Measurements from ENCODE around the gene PROZ. TPM values are rescaled to one million over a fixed set of nuclear protein-coding genes. Genes with fewer than 3 reads are reported as not detected.
A peak's percentile ranks its signal among the peaks of the same experiment; 100 is the strongest.

The PROZ gene
- polyA plus RNA-seq, 6 donors from 2014 or later: 0.17 TPM; not detected in 5

DNA sequence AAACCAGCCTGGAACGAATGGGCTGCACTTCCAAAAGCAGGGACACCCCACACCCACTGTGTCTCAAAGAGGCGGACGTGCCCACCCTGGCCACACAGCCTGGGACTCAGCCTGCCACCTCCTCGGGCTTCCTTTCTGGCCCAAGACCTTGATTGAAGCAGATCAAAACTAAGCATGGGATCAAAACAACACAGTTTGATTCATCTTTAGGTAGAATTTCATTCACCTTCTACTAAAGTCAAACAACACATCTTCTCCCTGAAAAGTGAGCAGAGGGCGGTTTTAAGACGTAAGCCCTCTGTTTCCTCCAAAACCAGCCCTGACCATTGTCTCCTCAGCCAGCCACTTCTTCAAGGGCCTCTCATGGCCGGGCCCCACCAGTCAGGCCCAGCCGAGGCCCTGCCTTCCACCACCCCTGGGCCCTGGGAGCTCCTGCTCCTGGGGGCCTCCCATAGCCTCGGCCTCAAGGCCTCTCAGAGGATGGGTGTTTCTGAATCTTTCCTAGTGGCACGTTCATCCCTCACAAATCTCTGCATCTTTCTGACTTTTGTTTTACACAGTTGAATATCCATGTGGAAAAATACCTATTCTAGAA is 42.1 kb upstream of the PROZ start:
- Mint-ChIP-seq H3K9me3 (peaks cover 0 to 2% (median 0%) of the 10 kb centered on the region in 7 donors), H3K4me1 (no peaks in the 10 kb centered on the region), H3K27me3 (peaks cover 5 to 16% (median 15%) of the 10 kb centered on the region in 3 donors), H3K27ac (no peak overlapping the region), H3K36me3 (no peaks in the 10 kb centered on the region), H3K4me3 (no peak overlapping the region)
- DNase-seq: no peak
- no peak for ATAC-seq (ENCODE audit: low read depth in 2 of 2)

DNA sequence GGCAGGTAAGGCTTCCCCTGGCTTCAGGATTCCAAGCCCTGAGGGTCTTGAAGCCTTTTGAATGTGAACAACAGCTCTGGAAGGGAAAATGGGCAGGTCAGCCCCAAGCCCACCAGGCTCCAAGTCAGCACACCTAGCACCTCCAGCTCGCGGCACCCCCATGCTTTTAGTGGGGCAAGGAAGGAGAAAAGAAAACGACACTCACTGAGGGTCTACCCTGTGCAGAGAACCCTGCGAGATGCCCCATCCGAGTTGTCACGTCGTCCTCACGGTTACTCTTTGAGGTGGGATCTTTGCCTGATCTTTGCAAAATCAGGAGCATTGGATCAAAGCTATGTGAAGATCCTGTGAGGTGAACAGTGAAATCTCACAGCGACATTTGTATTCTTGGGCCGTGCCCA is 41.6 kb upstream of the PROZ start:
- DNase-seq: no peak
- peaks cover 5 to 16% (median 15%) of the 10 kb centered on the region in 3 donors for H3K27me3 Mint-ChIP-seq
- H3K36me3 Mint-ChIP-seq: no peaks in the 10 kb centered on the region
- ATAC-seq (ENCODE audit: low read depth in 2 of 2): no peak
- H3K27ac Mint-ChIP-seq: no peak overlapping the region
- H3K9me3 Mint-ChIP-seq: peaks cover 0 to 2% (median 0%) of the 10 kb centered on the region in 7 donors
- H3K4me3 Mint-ChIP-seq: no peak overlapping the region
- no peaks in the 10 kb centered on the region for H3K4me1 Mint-ChIP-seq

DNA sequence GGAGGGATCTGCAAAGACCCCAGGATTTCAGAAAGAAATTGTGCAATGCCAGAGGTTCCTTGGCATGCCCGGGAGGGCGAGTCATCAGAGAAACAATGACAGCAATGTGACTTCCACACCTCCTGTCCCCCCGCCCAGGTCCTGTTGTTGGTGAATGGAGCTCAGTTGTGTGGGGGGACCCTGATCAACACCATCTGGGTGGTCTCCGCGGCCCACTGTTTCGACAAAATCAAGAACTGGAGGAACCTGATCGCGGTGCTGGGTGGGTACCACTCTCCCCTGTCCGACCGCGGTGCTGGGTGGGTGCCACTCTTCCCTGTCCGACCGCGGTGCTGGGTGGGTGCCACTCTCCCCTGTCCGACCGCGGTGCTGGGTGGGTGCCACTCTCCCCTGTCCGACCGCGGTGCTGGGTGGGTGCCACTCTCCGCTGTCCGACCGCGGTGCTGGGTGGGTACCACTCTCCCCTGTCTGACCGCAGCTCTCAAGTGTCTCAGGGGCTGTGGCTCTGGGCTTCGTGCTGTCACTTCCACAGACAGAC is 41.0 kb upstream of the PROZ start:
- Mint-ChIP-seq H3K9me3 (peaks cover 0 to 2% (median 0%) of the 10 kb centered on the region in 7 donors), H3K27ac (no peak overlapping the region), H3K4me1 (no peaks in the 10 kb centered on the region), H3K36me3 (no peaks in the 10 kb centered on the region), H3K4me3 (no peak overlapping the region), H3K27me3 (peaks cover 5 to 16% (median 15%) of the 10 kb centered on the region in 3 donors)
- no peak for DNase-seq
- ATAC-seq (ENCODE audit: low read depth in 2 of 2): no peak

DNA sequence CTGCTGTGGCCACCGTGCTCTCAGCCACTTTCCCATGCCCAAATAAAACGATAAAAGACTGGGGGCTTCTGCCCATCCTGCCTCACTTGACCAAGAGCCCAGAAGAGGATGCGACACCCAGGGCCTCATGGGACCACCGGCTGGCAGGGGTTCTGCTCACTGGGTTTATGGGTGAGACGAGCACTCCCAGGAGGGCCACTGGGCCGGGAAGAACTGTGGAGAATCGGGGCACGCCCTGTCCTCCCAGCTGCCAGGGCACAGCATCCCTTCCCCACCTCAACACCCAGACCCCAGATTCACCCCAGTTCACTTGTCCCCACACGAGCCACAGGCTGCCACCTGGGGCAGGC is 40.6 kb upstream of the PROZ start:
- Mint-ChIP-seq H3K36me3 (no peaks in the 10 kb centered on the region), H3K9me3 (peaks cover 0 to 2% (median 0%) of the 10 kb centered on the region in 7 donors), H3K27me3 (peaks cover 8 to 18% (median 16%) of the 10 kb centered on the region in 3 donors), H3K4me1 (no peaks in the 10 kb centered on the region), H3K27ac (no peak overlapping the region), H3K4me3 (no peak overlapping the region)
- DNase-seq (no peak), ATAC-seq (ENCODE audit: low read depth in 2 of 2) (no peak)

DNA sequence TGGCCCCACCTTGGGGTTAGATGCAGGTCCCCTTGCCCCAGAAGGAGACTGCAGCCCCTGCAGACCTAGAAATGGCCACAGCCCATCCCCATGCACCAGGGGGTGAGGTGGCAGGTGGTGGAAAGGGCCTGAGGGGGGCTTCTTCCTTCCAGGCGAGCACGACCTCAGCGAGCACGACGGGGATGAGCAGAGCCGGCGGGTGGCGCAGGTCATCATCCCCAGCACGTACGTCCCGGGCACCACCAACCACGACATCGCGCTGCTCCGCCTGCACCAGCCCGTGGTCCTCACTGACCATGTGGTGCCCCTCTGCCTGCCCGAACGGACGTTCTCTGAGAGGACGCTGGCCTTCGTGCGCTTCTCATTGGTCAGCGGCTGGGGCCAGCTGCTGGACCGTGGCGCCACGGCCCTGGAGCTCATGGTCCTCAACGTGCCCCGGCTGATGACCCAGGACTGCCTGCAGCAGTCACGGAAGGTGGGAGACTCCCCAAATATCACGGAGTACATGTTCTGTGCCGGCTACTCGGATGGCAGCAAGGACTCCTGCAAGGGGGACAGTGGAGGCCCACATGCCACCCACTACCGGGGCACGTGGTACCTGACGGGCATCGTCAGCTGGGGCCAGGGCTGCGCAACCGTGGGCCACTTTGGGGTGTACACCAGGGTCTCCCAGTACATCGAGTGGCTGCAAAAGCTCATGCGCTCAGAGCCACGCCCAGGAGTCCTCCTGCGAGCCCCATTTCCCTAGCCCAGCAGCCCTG is 40.0 kb upstream of the PROZ start:
- DNase-seq: no peak
- no peak for ATAC-seq (ENCODE audit: low read depth in 2 of 2)
- no peaks in the 10 kb centered on the region for H3K36me3 Mint-ChIP-seq
- peak overlapping the region in 1 of 8 donors; percentile 9 for H3K4me3 Mint-ChIP-seq
- no peaks in the 10 kb centered on the region for H3K4me1 Mint-ChIP-seq
- no peak overlapping the region for H3K27ac Mint-ChIP-seq
- peaks cover 0 to 2% (median 0%) of the 10 kb centered on the region in 7 donors for H3K9me3 Mint-ChIP-seq
- peaks cover 14 to 22% (median 16%) of the 10 kb centered on the region in 3 donors for H3K27me3 Mint-ChIP-seq

DNA sequence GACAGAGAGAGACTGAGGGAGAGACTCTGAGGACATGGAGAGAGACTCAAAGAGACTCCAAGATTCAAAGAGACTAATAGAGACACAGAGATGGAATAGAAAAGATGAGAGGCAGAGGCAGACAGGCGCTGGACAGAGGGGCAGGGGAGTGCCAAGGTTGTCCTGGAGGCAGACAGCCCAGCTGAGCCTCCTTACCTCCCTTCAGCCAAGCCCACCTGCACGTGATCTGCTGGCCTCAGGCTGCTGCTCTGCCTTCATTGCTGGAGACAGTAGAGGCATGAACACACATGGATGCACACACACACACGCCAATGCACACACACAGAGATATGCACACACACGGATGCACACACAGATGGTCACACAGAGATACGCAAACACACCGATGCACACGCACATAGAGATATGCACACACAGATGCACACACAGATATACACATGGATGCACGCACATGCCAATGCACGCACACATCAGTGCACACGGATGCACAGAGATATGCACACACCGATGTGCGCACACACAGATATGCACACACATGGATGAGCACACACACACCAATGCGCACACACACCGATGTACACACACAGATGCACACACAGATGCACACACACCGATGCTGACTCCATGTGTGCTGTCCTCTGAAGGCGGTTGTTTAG is 39.2 kb upstream of the PROZ start:
- no peak for DNase-seq
- H3K36me3 Mint-ChIP-seq: no peaks in the 10 kb centered on the region

DNA sequence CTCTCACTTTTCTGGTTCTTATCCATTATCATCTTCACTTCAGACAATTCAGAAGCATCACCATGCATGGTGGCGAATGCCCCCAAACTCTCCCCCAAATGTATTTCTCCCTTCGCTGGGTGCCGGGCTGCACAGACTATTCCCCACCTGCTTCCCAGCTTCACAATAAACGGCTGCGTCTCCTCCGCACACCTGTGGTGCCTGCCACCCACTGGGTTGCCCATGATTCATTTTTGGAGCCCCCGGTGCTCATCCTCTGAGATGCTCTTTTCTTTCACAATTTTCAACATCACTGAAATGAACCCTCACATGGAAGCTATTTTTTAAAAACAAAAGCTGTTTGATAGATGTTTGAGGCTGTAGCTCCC is 38.6 kb upstream of the PROZ start:
- no peaks in the 10 kb centered on the region for H3K36me3 Mint-ChIP-seq

More for the DNA sequence above, 39.2 kb upstream of the PROZ start:
- no peak for ATAC-seq (ENCODE audit: low read depth in 2 of 2)
- peaks cover 0 to 2% (median 0%) of the 10 kb centered on the region in 7 donors for H3K9me3 Mint-ChIP-seq
- H3K27ac Mint-ChIP-seq: no peak overlapping the region
- H3K4me1 Mint-ChIP-seq: no peaks in the 10 kb centered on the region
- H3K27me3 Mint-ChIP-seq: peaks cover 16 to 21% (median 21%) of the 10 kb centered on the region in 3 donors
- no peak overlapping the region for H3K4me3 Mint-ChIP-seq

DNA sequence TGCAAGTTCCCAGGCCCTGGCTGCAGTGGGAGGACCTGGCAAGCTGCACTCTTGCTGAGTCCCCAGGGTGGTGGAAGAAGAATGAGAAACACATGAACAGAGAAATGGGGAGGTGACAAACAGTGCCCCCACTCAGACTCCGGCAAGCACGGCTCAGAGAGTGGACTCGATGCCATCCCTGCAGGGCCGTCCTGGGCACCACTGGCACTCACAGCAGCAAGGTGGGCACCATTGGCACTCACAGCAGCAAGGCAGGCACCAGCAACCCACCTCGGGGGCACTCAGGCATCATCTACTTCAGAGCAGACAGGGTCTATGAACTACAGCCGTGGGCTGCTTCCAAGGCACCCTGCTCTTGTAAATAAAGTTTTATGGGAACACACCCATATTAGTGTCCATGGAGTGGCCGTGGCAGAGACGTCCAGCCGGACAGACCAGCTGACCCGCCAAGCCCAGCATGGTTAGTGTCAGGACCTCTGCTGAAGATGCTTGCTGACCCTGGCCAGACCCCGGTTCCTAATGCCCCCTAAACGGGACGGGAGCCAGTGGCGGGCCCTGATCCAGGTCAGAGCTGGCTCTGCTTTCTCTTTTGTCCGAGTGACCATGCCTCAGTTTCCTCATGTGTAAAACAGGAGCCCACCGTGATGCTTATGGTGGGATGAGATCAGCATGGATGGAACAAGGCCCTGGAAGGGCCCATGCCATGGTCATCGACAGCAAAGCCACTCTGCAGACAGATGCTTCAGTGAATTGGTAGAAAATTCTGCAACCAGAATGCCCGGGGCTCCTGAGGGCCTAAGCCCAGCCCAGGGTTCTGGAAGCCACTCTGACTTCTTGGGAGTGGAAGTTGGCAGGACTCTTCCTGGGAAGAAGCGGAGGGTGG is 37.9 kb upstream of the PROZ start:
- no peak for ATAC-seq (ENCODE audit: low read depth in 2 of 2)
- Mint-ChIP-seq H3K9me3 (peaks cover 0 to 2% (median 0%) of the 10 kb centered on the region in 7 donors), H3K4me1 (no peaks in the 10 kb centered on the region), H3K27ac (no peak overlapping the region), H3K36me3 (no peaks in the 10 kb centered on the region), H3K27me3 (peaks cover 10 to 24% (median 18%) of the 10 kb centered on the region in 3 donors), H3K4me3 (no peak overlapping the region)
- no peak for DNase-seq

More for the DNA sequence above, 38.6 kb upstream of the PROZ start:
- DNase-seq: no peak
- H3K27ac Mint-ChIP-seq: no peak overlapping the region
- peaks cover 0 to 2% (median 0%) of the 10 kb centered on the region in 7 donors for H3K9me3 Mint-ChIP-seq
- H3K27me3 Mint-ChIP-seq: peaks cover 16 to 21% (median 16%) of the 10 kb centered on the region in 3 donors
- no peak for ATAC-seq (ENCODE audit: low read depth in 2 of 2)
- H3K4me3 Mint-ChIP-seq: peak overlapping the region in 1 of 8 donors; percentile 73
- H3K4me1 Mint-ChIP-seq: no peaks in the 10 kb centered on the region

DNA sequence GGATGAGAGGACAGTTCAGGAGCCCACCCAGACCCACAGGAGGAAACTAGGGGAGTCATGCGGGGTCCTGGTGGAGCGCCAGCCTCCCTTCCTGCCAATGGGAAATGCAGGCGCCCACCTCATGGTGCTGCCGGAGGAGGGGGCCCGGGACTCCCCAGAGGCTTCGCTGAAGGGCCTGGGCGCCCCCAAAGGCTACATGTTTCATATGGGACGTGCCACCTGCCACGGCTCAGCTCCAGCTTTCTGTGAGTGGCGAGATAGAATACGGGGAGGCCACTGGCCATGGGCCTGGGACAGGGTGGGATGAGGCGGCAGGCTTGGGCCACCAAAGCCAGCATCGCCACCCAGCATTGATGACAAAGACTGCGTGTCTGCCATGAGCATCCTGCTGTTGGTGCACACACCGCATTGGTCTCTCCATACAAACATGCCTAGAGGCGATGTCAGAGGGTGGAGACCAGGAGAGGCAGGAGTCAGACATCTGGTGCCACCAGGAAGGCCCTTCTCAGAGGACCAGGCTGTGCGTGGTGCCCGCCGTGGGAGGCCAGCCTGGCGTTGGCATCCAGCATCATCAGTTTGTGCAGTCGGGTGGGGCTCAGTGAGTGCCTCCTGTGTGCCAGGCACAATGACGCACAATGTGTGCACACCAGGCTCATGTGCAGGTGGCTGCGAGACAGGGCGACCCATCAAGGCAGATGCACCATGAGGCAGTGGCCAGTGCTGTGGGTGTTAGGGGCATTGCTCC is 37.1 kb upstream of the PROZ start:
- Mint-ChIP-seq H3K4me1 (no peaks in the 10 kb centered on the region), H3K4me3 (no peak overlapping the region), H3K36me3 (no peaks in the 10 kb centered on the region)

DNA sequence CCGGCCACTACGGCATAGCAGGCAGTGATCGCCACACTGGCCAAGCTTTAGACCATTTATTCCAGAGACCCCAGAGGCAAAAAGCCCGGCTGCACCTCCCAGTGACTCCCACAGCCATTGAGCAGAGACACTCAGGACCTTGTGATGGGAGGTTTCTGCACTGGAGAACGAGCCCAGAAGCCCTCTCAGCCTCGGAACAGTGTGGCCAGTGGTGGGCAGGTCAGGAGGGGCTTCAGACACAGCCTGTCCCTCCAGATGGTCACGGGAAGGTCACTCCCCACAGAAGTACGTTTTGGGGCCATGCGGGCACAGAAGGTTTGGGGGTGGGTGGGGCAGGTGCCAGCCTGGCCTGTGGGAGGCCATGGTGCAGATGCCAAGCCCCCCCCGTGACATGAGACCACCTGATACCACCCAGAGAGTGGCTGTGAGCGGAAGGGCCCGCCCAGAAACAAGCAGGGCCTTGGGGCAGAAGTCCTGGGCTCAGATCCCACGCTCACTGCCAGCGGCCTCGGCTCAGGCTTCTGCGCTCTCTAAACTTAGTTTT is 36.4 kb upstream of the PROZ start:
- ATAC-seq (ENCODE audit: low read depth in 2 of 2): no peak

More for the DNA sequence above, 37.1 kb upstream of the PROZ start:
- Mint-ChIP-seq H3K27ac (no peak overlapping the region), H3K9me3 (peaks cover 0 to 2% (median 0%) of the 10 kb centered on the region in 7 donors), H3K27me3 (peaks cover 13 to 32% (median 20%) of the 10 kb centered on the region in 3 donors)
- ATAC-seq (ENCODE audit: low read depth in 2 of 2) (no peak), DNase-seq (no peak)

DNA sequence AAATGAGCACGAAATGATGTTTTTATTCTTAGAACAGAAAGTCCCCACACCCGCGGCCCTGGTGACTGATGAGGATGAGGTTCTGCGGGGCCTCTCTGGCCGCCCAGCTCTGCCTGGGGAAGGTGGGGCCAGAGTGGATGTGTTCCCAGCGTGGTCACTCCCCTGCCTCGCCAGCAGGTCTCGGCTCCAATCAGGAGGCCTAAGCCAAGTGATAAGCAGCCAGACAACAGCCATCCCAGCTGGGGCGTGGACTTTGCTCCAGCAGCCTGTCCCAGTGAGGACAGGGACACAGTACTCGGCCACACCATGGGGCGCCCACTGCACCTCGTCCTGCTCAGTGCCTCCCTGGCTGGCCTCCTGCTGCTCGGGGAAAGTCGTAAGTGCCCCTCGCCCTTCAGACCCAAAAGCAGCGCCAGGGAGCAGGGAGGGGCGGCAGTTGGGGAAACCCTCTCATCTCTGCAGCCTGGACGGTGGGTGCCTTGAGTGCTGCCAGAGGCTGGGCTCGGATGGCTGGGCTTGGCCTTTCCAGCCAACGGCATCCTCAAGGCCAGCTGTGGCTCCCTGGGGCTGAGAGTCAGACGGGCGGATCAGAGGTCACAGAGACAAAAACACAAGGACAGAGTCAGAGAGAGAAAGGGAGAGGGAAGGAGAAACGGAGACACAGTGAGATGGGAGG is 35.8 kb upstream of the PROZ start, which contains the start of gene F10:
Gene F10, plus strand, starts transcription at position 250 of the 676 bp plus-strand sequence. Its CDS starts 57 bp downstream, at position 307.
- H3K4me1 Mint-ChIP-seq: no peaks in the 10 kb centered on the region
- H3K36me3 Mint-ChIP-seq: no peaks in the 10 kb centered on the region
- no peak for DNase-seq
- ATAC-seq (ENCODE audit: low read depth in 2 of 2): no peak
- H3K4me3 Mint-ChIP-seq: no peak within 1 kb of the TSS
- no peaks in the 10 kb centered on the region for H3K9me3 Mint-ChIP-seq
- no peak within 1 kb of the TSS for H3K27ac Mint-ChIP-seq
- H3K27me3 Mint-ChIP-seq: peaks cover 26 to 46% (median 26%) of the 10 kb centered on the region in 3 donors

More for the DNA sequence above, 36.4 kb upstream of the PROZ start:
- Mint-ChIP-seq H3K4me3 (no peak overlapping the region), H3K27me3 (peaks cover 19 to 39% (median 19%) of the 10 kb centered on the region in 3 donors), H3K36me3 (no peaks in the 10 kb centered on the region), H3K27ac (no peak overlapping the region), H3K9me3 (peaks cover 0 to 2% (median 0%) of the 10 kb centered on the region in 7 donors), H3K4me1 (no peaks in the 10 kb centered on the region)
- no peak for DNase-seq
